ENCODE results near the gene PLEKHG3. TPM values are rescaled to one million over a fixed set of nuclear protein-coding genes. Genes with fewer than 3 reads are reported as not detected.
A peak's percentile ranks its signal among the peaks of the same experiment; 100 is the strongest.

Gene PLEKHG3
- total RNA-seq, 1 donor from 2014 or later, result 81.0 TPM

- Mint-ChIP-seq H3K27me3 (no peaks in the 10 kb centered on the region), H3K9me3 (ENCODE audit: low read depth) (peaks cover 15% of the 10 kb centered on the region), H3K4me1 (ENCODE audit: low read depth) (peaks cover 49% of the 10 kb centered on the region), H3K36me3 (ENCODE audit: insufficient read depth) (peaks cover 10% of the 10 kb centered on the region), H3K4me3 (ENCODE audit: low read depth) (peak overlapping the region; percentile 53), H3K27ac (peak overlapping the region; percentile 85)
- no peak for TF ChIP-seq CTCF (IDR thresholded peaks at IDR 0.05; ENCODE audit: unreplicated experiment)
- DNase-seq (ENCODE audit: low spot score, unreplicated experiment), result peak; percentile 39
Measured at GRCh38 chr14:64708148-64709004, 4.2 kb downstream of the PLEKHG3 start.

- DNase-seq (ENCODE audit: low spot score, unreplicated experiment), result no peak
- peaks cover 44% of the 10 kb centered on the region for H3K4me1 Mint-ChIP-seq (ENCODE audit: low read depth)
- peak overlapping the region; percentile 49 for H3K4me3 Mint-ChIP-seq (ENCODE audit: low read depth)
- peaks cover 15% of the 10 kb centered on the region for H3K36me3 Mint-ChIP-seq (ENCODE audit: insufficient read depth)
- peaks cover 19% of the 10 kb centered on the region for H3K9me3 Mint-ChIP-seq (ENCODE audit: low read depth)
- TF ChIP-seq CTCF (IDR thresholded peaks at IDR 0.05; ENCODE audit: unreplicated experiment), result no peak
- no peaks in the 10 kb centered on the region for H3K27me3 Mint-ChIP-seq
- H3K27ac Mint-ChIP-seq, result peak overlapping the region; percentile 70
Measured at GRCh38 chr14:64709126-64709525, 4.9 kb downstream of the PLEKHG3 start.

- Mint-ChIP-seq H3K4me1 (ENCODE audit: low read depth) (peaks cover 46% of the 10 kb centered on the region), H3K27me3 (no peaks in the 10 kb centered on the region), H3K4me3 (ENCODE audit: low read depth) (no peak overlapping the region), H3K27ac (no peak overlapping the region), H3K9me3 (ENCODE audit: low read depth) (peaks cover 19% of the 10 kb centered on the region), H3K36me3 (ENCODE audit: insufficient read depth) (peaks cover 17% of the 10 kb centered on the region)
- TF ChIP-seq CTCF (IDR thresholded peaks at IDR 0.05; ENCODE audit: unreplicated experiment), result no peak
- DNase-seq (ENCODE audit: low spot score, unreplicated experiment), result no peak
Measured at GRCh38 chr14:64711039-64711438, 6.8 kb downstream of the PLEKHG3 start.

- Mint-ChIP-seq H3K36me3 (ENCODE audit: insufficient read depth) (peaks cover 17% of the 10 kb centered on the region), H3K27ac (no peak overlapping the region), H3K9me3 (ENCODE audit: low read depth) (peaks cover 19% of the 10 kb centered on the region), H3K27me3 (no peaks in the 10 kb centered on the region), H3K4me1 (ENCODE audit: low read depth) (peaks cover 46% of the 10 kb centered on the region), H3K4me3 (ENCODE audit: low read depth) (no peak overlapping the region)
- no peak for DNase-seq (ENCODE audit: low spot score, unreplicated experiment)
- no peak for TF ChIP-seq CTCF (IDR thresholded peaks at IDR 0.05; ENCODE audit: unreplicated experiment)
Measured at GRCh38 chr14:64713677-64714076, 9.5 kb downstream of the PLEKHG3 start.

- no peak for TF ChIP-seq CTCF (IDR thresholded peaks at IDR 0.05; ENCODE audit: unreplicated experiment)
- Mint-ChIP-seq H3K27ac (peak overlapping the region; percentile 97), H3K9me3 (ENCODE audit: low read depth) (peaks cover 19% of the 10 kb centered on the region), H3K27me3 (no peaks in the 10 kb centered on the region), H3K36me3 (ENCODE audit: insufficient read depth) (peaks cover 17% of the 10 kb centered on the region), H3K4me3 (ENCODE audit: low read depth) (no peak overlapping the region), H3K4me1 (ENCODE audit: low read depth) (peaks cover 41% of the 10 kb centered on the region)
- no peak for DNase-seq (ENCODE audit: low spot score, unreplicated experiment)
Measured at GRCh38 chr14:64714432-64715025, 10.3 kb downstream of the PLEKHG3 start.
